ENCODE results near the gene KRTAP10-10.
"Not testable (repeated sequence)": the region's sequence is repeated elsewhere in the genome, so short reads cannot be mapped to it uniquely, and the experiment has no call there.

KRTAP10-10 gene

GRCh38 chr21:44664691-44665090 lies 27.5 kb downstream of the KRTAP10-10 start:
- Mint-ChIP-seq H3K27me3 (peaks cover 8% of the 10 kb centered on the region), H3K4me3 (no peak overlapping the region), H3K36me3 (ENCODE audit: low read depth) (peaks cover 5% of the 10 kb centered on the region), H3K9me3 (peaks cover 16% of the 10 kb centered on the region), H3K27ac (no peak overlapping the region), H3K4me1 (ENCODE audit: low read depth) (peaks cover 2% of the 10 kb centered on the region)

- H3K4me3 Mint-ChIP-seq = no peak within 1 kb of the TSS
- no peak within 1 kb of the TSS for H3K27ac Mint-ChIP-seq
- H3K4me1 Mint-ChIP-seq (ENCODE audit: low read depth) = no peaks in the 10 kb centered on the region
- H3K9me3 Mint-ChIP-seq = peaks cover 25% of the 10 kb centered on the region
- H3K36me3 Mint-ChIP-seq (ENCODE audit: low read depth) = peaks cover 5% of the 10 kb centered on the region
- H3K27me3 Mint-ChIP-seq = peaks cover 8% of the 10 kb centered on the region
These were observed 29.5 kb downstream of the KRTAP10-10 start, which contains the start of gene KRTAP12-2 for GRCh38 chr21:44666401-44667320. Gene KRTAP12-2 (minus strand): TSS chr21:44666927. CDS start chr21:44666886, 41 bp downstream.

- Mint-ChIP-seq H3K27ac (no peak overlapping the region), H3K9me3 (peaks cover 25% of the 10 kb centered on the region), H3K36me3 (ENCODE audit: low read depth) (peaks cover under 1% of the 10 kb centered on the region), H3K27me3 (peaks cover 8% of the 10 kb centered on the region), H3K4me3 (no peak overlapping the region), H3K4me1 (ENCODE audit: low read depth) (no peaks in the 10 kb centered on the region)
These were observed 30.5 kb downstream of the KRTAP10-10 start for GRCh38 chr21:44667612-44668011.

GRCh38 chr21:44670642-44671432 lies 33.7 kb downstream of the KRTAP10-10 start:
- H3K4me3 Mint-ChIP-seq = no peak overlapping the region
- no peaks in the 10 kb centered on the region for H3K4me1 Mint-ChIP-seq (ENCODE audit: low read depth)
- peaks cover 39% of the 10 kb centered on the region for H3K9me3 Mint-ChIP-seq
- no peak overlapping the region for H3K27ac Mint-ChIP-seq
- no peaks in the 10 kb centered on the region for H3K36me3 Mint-ChIP-seq (ENCODE audit: low read depth)
- peaks cover 8% of the 10 kb centered on the region for H3K27me3 Mint-ChIP-seq

GRCh38 chr21:44671911-44672310 lies 34.8 kb downstream of the KRTAP10-10 start:
- H3K27me3 Mint-ChIP-seq = peaks cover 8% of the 10 kb centered on the region
- no peak overlapping the region for H3K27ac Mint-ChIP-seq
- H3K4me3 Mint-ChIP-seq = no peak overlapping the region
- no peaks in the 10 kb centered on the region for H3K4me1 Mint-ChIP-seq (ENCODE audit: low read depth)
- peaks cover 39% of the 10 kb centered on the region for H3K9me3 Mint-ChIP-seq
- H3K36me3 Mint-ChIP-seq (ENCODE audit: low read depth) = no peaks in the 10 kb centered on the region

- Mint-ChIP-seq H3K27me3 (no peaks in the 10 kb centered on the region), H3K36me3 (ENCODE audit: low read depth) (no peaks in the 10 kb centered on the region), H3K4me1 (ENCODE audit: low read depth) (no peaks in the 10 kb centered on the region), H3K4me3 (no peak overlapping the region), H3K9me3 (peaks cover 12% of the 10 kb centered on the region), H3K27ac (no peak overlapping the region)
These were observed 40.7 kb downstream of the KRTAP10-10 start for GRCh38 chr21:44677881-44678280.

GRCh38 chr21:44681152-44681551 lies 44.0 kb downstream of the KRTAP10-10 start:
- H3K4me1 Mint-ChIP-seq (ENCODE audit: low read depth) = peaks cover 6% of the 10 kb centered on the region
- H3K27ac Mint-ChIP-seq = no peak overlapping the region
- H3K4me3 Mint-ChIP-seq = no peak overlapping the region
- H3K27me3 Mint-ChIP-seq = peaks cover 4% of the 10 kb centered on the region
- H3K36me3 Mint-ChIP-seq (ENCODE audit: low read depth) = no peaks in the 10 kb centered on the region
- H3K9me3 Mint-ChIP-seq = no peaks in the 10 kb centered on the region

GRCh38 chr21:44681861-44682579 lies 44.9 kb downstream of the KRTAP10-10 start, which contains the start of gene KRTAP12-1:
Gene KRTAP12-1 (minus strand): TSS chr21:44682163. CDS start chr21:44682123, 40 bp downstream.
- Mint-ChIP-seq H3K4me1 (ENCODE audit: low read depth) (peaks cover 10% of the 10 kb centered on the region), H3K4me3 (no peak within 1 kb of the TSS), H3K27ac (no peak within 1 kb of the TSS), H3K9me3 (no peaks in the 10 kb centered on the region), H3K27me3 (peaks cover 4% of the 10 kb centered on the region), H3K36me3 (ENCODE audit: low read depth) (no peaks in the 10 kb centered on the region)

- Mint-ChIP-seq H3K27ac (no peak overlapping the region), H3K27me3 (peaks cover 4% of the 10 kb centered on the region), H3K36me3 (ENCODE audit: low read depth) (no peaks in the 10 kb centered on the region), H3K4me3 (no peak overlapping the region), H3K9me3 (no peaks in the 10 kb centered on the region), H3K4me1 (ENCODE audit: low read depth) (peaks cover 10% of the 10 kb centered on the region)
These were observed 45.5 kb downstream of the KRTAP10-10 start for GRCh38 chr21:44682580-44683151.

GRCh38 chr21:44684077-44684476 lies 46.9 kb downstream of the KRTAP10-10 start:
- Mint-ChIP-seq H3K27ac (no peak overlapping the region), H3K4me1 (ENCODE audit: low read depth) (peaks cover 10% of the 10 kb centered on the region), H3K36me3 (ENCODE audit: low read depth) (no peaks in the 10 kb centered on the region), H3K9me3 (no peaks in the 10 kb centered on the region), H3K4me3 (no peak overlapping the region), H3K27me3 (peaks cover 4% of the 10 kb centered on the region)

GRCh38 chr21:44684483-44684882 lies 47.3 kb downstream of the KRTAP10-10 start:
- H3K36me3 Mint-ChIP-seq (ENCODE audit: low read depth) = no peaks in the 10 kb centered on the region
- peaks cover 10% of the 10 kb centered on the region for H3K4me1 Mint-ChIP-seq (ENCODE audit: low read depth)
- H3K27me3 Mint-ChIP-seq = peaks cover 4% of the 10 kb centered on the region
- H3K4me3 Mint-ChIP-seq = no peak overlapping the region
- no peak overlapping the region for H3K27ac Mint-ChIP-seq
- no peaks in the 10 kb centered on the region for H3K9me3 Mint-ChIP-seq

- H3K36me3 Mint-ChIP-seq (ENCODE audit: low read depth); H3K27me3 Mint-ChIP-seq; H3K27ac Mint-ChIP-seq; H3K4me3 Mint-ChIP-seq; H3K9me3 Mint-ChIP-seq: not testable (repeated sequence)
- peaks cover 10% of the 10 kb centered on the region for H3K4me1 Mint-ChIP-seq (ENCODE audit: low read depth)
These were observed 47.9 kb downstream of the KRTAP10-10 start for GRCh38 chr21:44685050-44685449.

- H3K4me1 Mint-ChIP-seq (ENCODE audit: low read depth) = peaks cover 12% of the 10 kb centered on the region
- H3K27me3 Mint-ChIP-seq = peaks cover 4% of the 10 kb centered on the region
- H3K4me3 Mint-ChIP-seq = no peak overlapping the region
- peak overlapping the region; percentile 4 for H3K27ac Mint-ChIP-seq
- H3K9me3 Mint-ChIP-seq = no peaks in the 10 kb centered on the region
- no peaks in the 10 kb centered on the region for H3K36me3 Mint-ChIP-seq (ENCODE audit: low read depth)
These were observed 49.0 kb downstream of the KRTAP10-10 start for GRCh38 chr21:44686000-44686781.

Measured in stimulated activated naive CD8-positive, alpha-beta T cell treated with anti-CD3 and anti-CD28 coated beads, Interleukin-15, Interleukin-2, amounts not matched to agents 100 ng/mL and 50 ng/mL, for 24 hours (primary cell).